ENCODE data around the gene IGFL4. TPM values are rescaled to one million over a fixed set of nuclear protein-coding genes. Genes with fewer than 3 reads are reported as not detected.
"Not testable (repeated sequence)": the region's sequence is repeated elsewhere in the genome, so short reads cannot be mapped to it uniquely, and the experiment has no call there.

IGFL4 gene
- total and polyA plus RNA-seq, 4 experiments from 2014 or later: not detected

GRCh38 chr19:46080561-46080960 lies 39.8 kb upstream of the IGFL4 start:
- ChIA-PET CTCF (ENCODE audit: partially characterized antibody) (interaction anchor here (1.0 to 3.0 kb wide), 2 partner anchors 52 to 183 kb away, joined by 4 to 7 read pairs; no protein-coding TSS in a partner anchor), POLR2A (ENCODE audit: partially characterized antibody) (no interaction called here)
- H3K9me3 ChIP-seq (ENCODE audit: control insufficient read depth in 1 of 2, low read length in 2 of 2): no peaks in the 10 kb centered on the region
- Mint-ChIP-seq H3K4me1 (peaks cover 4 to 10% (median 6%) of the 10 kb centered on the region in 4 donors), H3K27me3 (peaks cover 42 to 56% of the 10 kb centered on the region in 2 donors), H3K4me3 (no peak overlapping the region), H3K27ac (no peak overlapping the region), H3K9me3 (peaks cover 0 to 35% (median 19%) of the 10 kb centered on the region in 8 donors), H3K36me3 (peaks cover 4% of the 10 kb centered on the region in 2 donors)
- no peaks in the 10 kb centered on the region for H3K36me3 ChIP-seq (ENCODE audit: insufficient read depth, low read length)
- H3K4me3 ChIP-seq (ENCODE audit: low read length in 2 of 2): no peak overlapping the region
- intact Hi-C loops (cut with micrococcal nuclease): no loop called here
- DNase-seq: no peak
- H3K27ac ChIP-seq (ENCODE audit: low read depth, low read length): no peak overlapping the region
- peaks cover 24% of the 10 kb centered on the region for H3K27me3 ChIP-seq (ENCODE audit: insufficient read depth, low read length)
- peaks cover 12% of the 10 kb centered on the region for H3K4me1 ChIP-seq (ENCODE audit: insufficient read depth, low read length)

- Mint-ChIP-seq H3K27me3 (peaks cover 44 to 59% of the 10 kb centered on the region in 2 donors), H3K4me1 (peaks cover 4 to 10% (median 6%) of the 10 kb centered on the region in 4 donors), H3K36me3 (peaks cover 0 to 2% of the 10 kb centered on the region in 2 donors), H3K9me3 (peaks cover 0 to 25% (median 9%) of the 10 kb centered on the region in 8 donors), H3K4me3 (no peak overlapping the region), H3K27ac (peak overlapping the region in 1 of 7 donors; percentile 2)
- H3K27ac ChIP-seq (ENCODE audit: low read depth, low read length): no peak overlapping the region
- peaks cover 24% of the 10 kb centered on the region for H3K27me3 ChIP-seq (ENCODE audit: insufficient read depth, low read length)
- ChIA-PET CTCF (ENCODE audit: partially characterized antibody) (interaction anchor here (1.0 kb wide), 1 partner anchor 51 kb away, joined by 4 read pairs; no protein-coding TSS in a partner anchor), POLR2A (ENCODE audit: partially characterized antibody) (no interaction called here)
- H3K4me3 ChIP-seq (ENCODE audit: low read length in 2 of 2): no peak overlapping the region
- DNase-seq: no peak
- intact Hi-C loops (cut with micrococcal nuclease): no loop called here
- no peaks in the 10 kb centered on the region for H3K36me3 ChIP-seq (ENCODE audit: insufficient read depth, low read length)
- H3K4me1 ChIP-seq (ENCODE audit: insufficient read depth, low read length): peaks cover 12% of the 10 kb centered on the region
- H3K9me3 ChIP-seq (ENCODE audit: control insufficient read depth in 1 of 2, low read length in 2 of 2): no peaks in the 10 kb centered on the region
Measured at GRCh38 chr19:46079576-46079975, 38.8 kb upstream of the IGFL4 start.

GRCh38 chr19:46078573-46079332 lies 38.0 kb upstream of the IGFL4 start:
- H3K4me3 Mint-ChIP-seq; H3K36me3 ChIP-seq (ENCODE audit: insufficient read depth, low read length); intact Hi-C loops (cut with micrococcal nuclease); H3K4me1 Mint-ChIP-seq; H3K9me3 ChIP-seq (ENCODE audit: control insufficient read depth in 1 of 2, low read length in 2 of 2); H3K36me3 Mint-ChIP-seq; H3K4me3 ChIP-seq (ENCODE audit: low read length in 2 of 2); H3K27ac ChIP-seq (ENCODE audit: low read depth, low read length); POLR2A ChIA-PET (ENCODE audit: partially characterized antibody); CTCF ChIA-PET (ENCODE audit: partially characterized antibody): not testable (repeated sequence)
- Mint-ChIP-seq H3K27me3 (peaks cover 50 to 58% of the 10 kb centered on the region in 2 donors), H3K27ac (peak overlapping the region in 1 of 7 donors; percentile 29), H3K9me3 (peaks cover 0 to 19% (median 5%) of the 10 kb centered on the region in 8 donors)
- Histone ChIP-seq H3K27me3 (ENCODE audit: insufficient read depth, low read length) (peaks cover 24% of the 10 kb centered on the region), H3K4me1 (ENCODE audit: insufficient read depth, low read length) (peaks cover 12% of the 10 kb centered on the region)
- peak in 1 of 5 donors; percentile 13 for DNase-seq

- CTCF ChIA-PET (ENCODE audit: partially characterized antibody): no interaction called here
- H3K9me3 ChIP-seq (ENCODE audit: control insufficient read depth in 1 of 2, low read length in 2 of 2): no peaks in the 10 kb centered on the region
- intact Hi-C loops (cut with micrococcal nuclease): no loop called here
- Mint-ChIP-seq H3K27me3 (peaks cover 55 to 58% of the 10 kb centered on the region in 2 donors), H3K27ac (no peak overlapping the region), H3K4me3 (no peak overlapping the region), H3K9me3 (peaks cover 0 to 19% (median 5%) of the 10 kb centered on the region in 8 donors), H3K36me3 (peaks cover 0 to 2% of the 10 kb centered on the region in 2 donors), H3K4me1 (peaks cover 4 to 10% (median 6%) of the 10 kb centered on the region in 4 donors)
- H3K27me3 ChIP-seq (ENCODE audit: insufficient read depth, low read length): peaks cover 22% of the 10 kb centered on the region
- no peak overlapping the region for H3K4me3 ChIP-seq (ENCODE audit: low read length in 2 of 2)
- DNase-seq: no peak
- no peak overlapping the region for H3K27ac ChIP-seq (ENCODE audit: low read depth, low read length)
- POLR2A ChIA-PET (ENCODE audit: partially characterized antibody): no interaction called here
- H3K36me3 ChIP-seq (ENCODE audit: insufficient read depth, low read length): no peaks in the 10 kb centered on the region
- peaks cover 12% of the 10 kb centered on the region for H3K4me1 ChIP-seq (ENCODE audit: insufficient read depth, low read length)
Measured at GRCh38 chr19:46077815-46078167, 37.0 kb upstream of the IGFL4 start.

GRCh38 chr19:46076951-46077814 lies 36.4 kb upstream of the IGFL4 start:
- Histone ChIP-seq H3K4me1 (ENCODE audit: insufficient read depth, low read length) (peaks cover 12% of the 10 kb centered on the region), H3K9me3 (ENCODE audit: control insufficient read depth in 1 of 2, low read length in 2 of 2) (no peaks in the 10 kb centered on the region), H3K4me3 (ENCODE audit: low read length in 2 of 2) (no peak overlapping the region), H3K36me3 (ENCODE audit: insufficient read depth, low read length) (no peaks in the 10 kb centered on the region), H3K27me3 (ENCODE audit: insufficient read depth, low read length) (peaks cover 16% of the 10 kb centered on the region), H3K27ac (ENCODE audit: low read depth, low read length) (no peak overlapping the region)
- H3K27me3 Mint-ChIP-seq: peaks cover 59% of the 10 kb centered on the region in 2 donors
- intact Hi-C loops (cut with micrococcal nuclease): no loop called here
- peaks cover 0 to 17% (median 4%) of the 10 kb centered on the region in 8 donors for H3K9me3 Mint-ChIP-seq
- ChIA-PET POLR2A (ENCODE audit: partially characterized antibody) (no interaction called here), CTCF (ENCODE audit: partially characterized antibody) (no interaction called here)
- H3K36me3 Mint-ChIP-seq: peaks cover 0 to 2% of the 10 kb centered on the region in 2 donors
- peak overlapping the region in 4 of 8 donors; percentile 27 to 50 (median 30) for H3K4me3 Mint-ChIP-seq
- peak overlapping the region in 1 of 7 donors; percentile 31 for H3K27ac Mint-ChIP-seq
- peak in 3 of 5 donors; percentile 2 to 36 (median 12) for DNase-seq
- H3K4me1 Mint-ChIP-seq: peaks cover 4 to 10% (median 6%) of the 10 kb centered on the region in 4 donors

GRCh38 chr19:46076031-46076880 lies 35.5 kb upstream of the IGFL4 start:
- ChIA-PET CTCF (ENCODE audit: partially characterized antibody) (no interaction called here), POLR2A (ENCODE audit: partially characterized antibody) (no interaction called here)
- Mint-ChIP-seq H3K27me3 (peaks cover 57 to 59% of the 10 kb centered on the region in 2 donors), H3K4me3 (peak overlapping the region in 1 of 8 donors; percentile 50), H3K36me3 (peaks cover 0 to 2% of the 10 kb centered on the region in 2 donors), H3K9me3 (peaks cover 0 to 16% (median 4%) of the 10 kb centered on the region in 8 donors), H3K27ac (no peak overlapping the region), H3K4me1 (peaks cover 4 to 10% (median 6%) of the 10 kb centered on the region in 4 donors)
- Histone ChIP-seq H3K27ac (ENCODE audit: low read depth, low read length) (no peak overlapping the region), H3K27me3 (ENCODE audit: insufficient read depth, low read length) (peaks cover 13% of the 10 kb centered on the region), H3K36me3 (ENCODE audit: insufficient read depth, low read length) (no peaks in the 10 kb centered on the region), H3K4me1 (ENCODE audit: insufficient read depth, low read length) (peaks cover 12% of the 10 kb centered on the region), H3K4me3 (ENCODE audit: low read length in 2 of 2) (no peak overlapping the region), H3K9me3 (ENCODE audit: control insufficient read depth in 1 of 2, low read length in 2 of 2) (no peaks in the 10 kb centered on the region)
- intact Hi-C loops (cut with micrococcal nuclease): no loop called here
- no peak for DNase-seq

All from CD4-positive, alpha-beta memory T cell (primary cell).